Caco-2 (cell line): ENCODE results near the gene DIRAS1. TPM values are rescaled to one million over a fixed set of nuclear protein-coding genes. Genes with fewer than 3 reads are reported as not detected.

Source experiments
- BruUV-seq: library from RNA; stranded (reverse); fragments of 400-500 nt; replicated peaks from 2 replicates; lab custom pipeline; 2021; lab: Mats Ljungman, UMichigan
- CTCF ChIA-PET: fragments of 300-600 bp; sonication (Branson Sonifier 250); formaldehyde crosslinking; loops from one replicate; lab custom pipeline; 2022; ENCODE audit warnings: antibody characterized with exemption; lab: Charles Lee
- POLR2A ChIA-PET: fragments of 300-600 bp; sonication (Branson Sonifier 250); formaldehyde crosslinking; loops from one replicate; lab custom pipeline; 2022; ENCODE audit warnings: antibody characterized with exemption; lab: Charles Lee
- DNase-seq, 2 experiments: peaks; one replicate each; pipeline versions ENCODE4 v3.0.0 to v3.0.0-alpha.2; 2020 to 2022
- H3K27me3 ChIP-seq: replicated peaks from 2 replicates; pipeline ENCODE4 v1.6.0; 2011; ENCODE audit warnings: low read length; ENCODE audit not compliant: control insufficient read depth, insufficient read depth
- H3K36me3 ChIP-seq: 2 replicates; pipeline ENCODE4 v1.5.1; 2011; ENCODE audit warnings: low read length; ENCODE audit not compliant: control insufficient read depth, insufficient read depth
- H3K4me1 ChIP-seq: fragments of 250-450 bp; sonication (Bioruptor Pico); 2 replicates; pipeline ENCODE4 v1.5.1; 2020; ENCODE audit warnings: mild to moderate bottlenecking
- H3K4me3 ChIP-seq: 2 replicates; pipeline ENCODE4 v1.5.1; 2011; ENCODE audit warnings: low read depth, mild to moderate bottlenecking, control low read depth, low read length
- H3K9me3 ChIP-seq: fragments of 250-450 bp; sonication (Bioruptor Pico); 2 replicates; pipeline ENCODE4 v1.5.1; 2020; ENCODE audit warnings: mild to moderate bottlenecking, moderate library complexity
- H3K27ac Mint-ChIP-seq: one replicate; pipeline ENCODE4 v1.8.0; 2022; ENCODE audit warnings: mixed read lengths; ENCODE audit not compliant: unreplicated experiment
- H3K27me3 Mint-ChIP-seq: one replicate; pipeline ENCODE4 v1.8.0; 2022; ENCODE audit warnings: mixed read lengths; ENCODE audit not compliant: insufficient read depth, unreplicated experiment
- H3K36me3 Mint-ChIP-seq: one replicate; pipeline ENCODE4 v1.8.0; 2022; ENCODE audit warnings: mild to moderate bottlenecking, mixed read lengths; ENCODE audit not compliant: insufficient read depth, unreplicated experiment
- H3K4me1 Mint-ChIP-seq: one replicate; pipeline ENCODE4 v1.8.0; 2022; ENCODE audit warnings: low read depth, mixed read lengths; ENCODE audit not compliant: unreplicated experiment
- H3K4me3 Mint-ChIP-seq: one replicate; pipeline ENCODE4 v1.8.0; 2022; ENCODE audit warnings: mild to moderate bottlenecking, moderate library complexity, mixed read lengths; ENCODE audit not compliant: unreplicated experiment
- H3K9me3 Mint-ChIP-seq: one replicate; pipeline ENCODE4 v1.8.0; 2022; ENCODE audit warnings: mixed read lengths; ENCODE audit not compliant: unreplicated experiment
- intact Hi-C: fragments of 100-400 bp; cut with micrococcal nuclease; formaldehyde crosslinking; loops from one replicate; pipeline ENCODE4 v1.10.0; 2022; ENCODE audit not compliant: unreplicated experiment
- total RNA-seq: library from RNA; stranded (reverse); gene quantifications from 2 replicates; pipeline ENCODE4 v1.2.3, GENCODE V29; 2022
- TF ChIP-seq, protein P1 (sequence below), 2 experiments: fragments of 200-600 bp in 1 of 2; IDR thresholded peaks; 1 replicate in 1 of 2; 2 replicates in 1 of 2; pipeline versions ENCODE4 v1.5.1 to v1.8.0; 2011 to 2022; ENCODE audit warnings: antibody characterized with exemption in 1 of 2, control low read depth in 1 of 2, inconsistent platforms in 1 of 2, low read depth in 1 of 2, low read length in 1 of 2, mild to moderate bottlenecking in 1 of 2, moderate library complexity in 1 of 2; ENCODE audit not compliant: insufficient read depth in 1 of 2, severe bottlenecking in 1 of 2, unreplicated experiment in 1 of 2

The DIRAS1 gene
- total RNA-seq, 1 experiment from 2014 or later = 2.3 TPM

DNA sequence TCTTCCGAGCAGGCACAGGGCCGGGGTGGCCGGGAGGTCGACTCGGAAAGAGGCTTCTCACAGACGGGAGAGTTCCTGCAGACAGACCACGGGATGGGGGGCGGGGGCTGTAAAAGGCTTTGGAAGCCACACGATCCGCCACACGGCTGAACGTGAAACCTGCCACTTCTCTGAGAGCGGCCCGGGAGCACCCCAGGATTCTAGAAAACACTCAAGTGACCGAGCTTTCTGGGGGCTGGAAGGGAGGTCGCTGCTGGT is 34.2 kb upstream of the DIRAS1 start:
- BruUV-seq = no TSS peak
- POLR2A ChIA-PET = no interaction called here
- H3K27ac Mint-ChIP-seq = no peak overlapping the region
- CTCF ChIA-PET = no interaction called here
- no peak overlapping the region for H3K4me3 Mint-ChIP-seq
- peaks cover 67% of the 10 kb centered on the region for H3K36me3 Mint-ChIP-seq
- no peaks in the 10 kb centered on the region for H3K4me1 ChIP-seq
- no peak overlapping the region for H3K4me3 ChIP-seq
- H3K27me3 ChIP-seq = no peaks in the 10 kb centered on the region
- no peaks in the 10 kb centered on the region for H3K9me3 Mint-ChIP-seq
- H3K4me1 Mint-ChIP-seq = no peaks in the 10 kb centered on the region
- intact Hi-C loops = no loop called here
- H3K9me3 ChIP-seq = no peaks in the 10 kb centered on the region
- DNase-seq = no peak
- TF ChIP-seq, protein P1, sequence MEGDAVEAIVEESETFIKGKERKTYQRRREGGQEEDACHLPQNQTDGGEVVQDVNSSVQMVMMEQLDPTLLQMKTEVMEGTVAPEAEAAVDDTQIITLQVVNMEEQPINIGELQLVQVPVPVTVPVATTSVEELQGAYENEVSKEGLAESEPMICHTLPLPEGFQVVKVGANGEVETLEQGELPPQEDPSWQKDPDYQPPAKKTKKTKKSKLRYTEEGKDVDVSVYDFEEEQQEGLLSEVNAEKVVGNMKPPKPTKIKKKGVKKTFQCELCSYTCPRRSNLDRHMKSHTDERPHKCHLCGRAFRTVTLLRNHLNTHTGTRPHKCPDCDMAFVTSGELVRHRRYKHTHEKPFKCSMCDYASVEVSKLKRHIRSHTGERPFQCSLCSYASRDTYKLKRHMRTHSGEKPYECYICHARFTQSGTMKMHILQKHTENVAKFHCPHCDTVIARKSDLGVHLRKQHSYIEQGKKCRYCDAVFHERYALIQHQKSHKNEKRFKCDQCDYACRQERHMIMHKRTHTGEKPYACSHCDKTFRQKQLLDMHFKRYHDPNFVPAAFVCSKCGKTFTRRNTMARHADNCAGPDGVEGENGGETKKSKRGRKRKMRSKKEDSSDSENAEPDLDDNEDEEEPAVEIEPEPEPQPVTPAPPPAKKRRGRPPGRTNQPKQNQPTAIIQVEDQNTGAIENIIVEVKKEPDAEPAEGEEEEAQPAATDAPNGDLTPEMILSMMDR (IDR thresholded peaks at IDR 0.05; ENCODE audit: insufficient read depth in 1 of 2, low read depth in 1 of 2, low read length in 1 of 2, severe bottlenecking in 1 of 2, unreplicated experiment in 1 of 2) = no peak
- no peaks in the 10 kb centered on the region for H3K27me3 Mint-ChIP-seq
- no peaks in the 10 kb centered on the region; the same call in 1 of the 2 replicates for H3K36me3 ChIP-seq

GRCh38 chr19:2754659-2755447 is 33.7 kb upstream of the DIRAS1 start:
- Mint-ChIP-seq H3K36me3 (peaks cover 61% of the 10 kb centered on the region), H3K27ac (no peak overlapping the region), H3K27me3 (no peaks in the 10 kb centered on the region), H3K4me3 (no peak overlapping the region), H3K9me3 (no peaks in the 10 kb centered on the region), H3K4me1 (no peaks in the 10 kb centered on the region)
- TF ChIP-seq, protein P1 (IDR thresholded peaks at IDR 0.05; ENCODE audit: insufficient read depth in 1 of 2, low read depth in 1 of 2, low read length in 1 of 2, severe bottlenecking in 1 of 2, unreplicated experiment in 1 of 2) = no peak
- intact Hi-C loops = no loop called here
- ChIA-PET CTCF (no interaction called here), POLR2A (no interaction called here)
- Histone ChIP-seq H3K36me3 (no peaks in the 10 kb centered on the region; the same call in 1 of the 2 replicates), H3K9me3 (no peaks in the 10 kb centered on the region), H3K4me3 (no peak overlapping the region), H3K27me3 (no peaks in the 10 kb centered on the region), H3K4me1 (no peaks in the 10 kb centered on the region)
- TSS peak; percentile 40 for BruUV-seq
- DNase-seq = no peak

DNA sequence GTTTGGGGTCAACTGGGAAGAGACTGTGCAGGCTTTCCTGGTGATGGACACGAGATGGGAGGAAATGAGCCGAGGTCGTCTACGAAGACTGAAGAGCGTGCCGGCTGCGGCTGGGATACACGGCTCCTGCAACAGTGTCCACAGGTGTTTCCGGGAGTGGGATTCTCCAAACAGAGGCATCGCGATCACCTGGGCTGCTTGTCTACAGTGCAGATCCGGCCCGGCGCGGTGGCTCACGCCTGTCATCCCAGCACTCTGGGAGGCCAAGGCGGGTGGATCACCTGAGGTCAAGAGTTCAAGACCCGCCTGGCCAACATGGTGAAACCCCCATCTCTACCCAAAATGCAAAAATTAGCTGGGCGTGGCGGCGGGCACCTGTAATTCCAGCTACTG is 30.3 kb upstream of the DIRAS1 start:
- no peaks in the 10 kb centered on the region for H3K9me3 Mint-ChIP-seq
- H3K27ac Mint-ChIP-seq = no peak overlapping the region
- H3K36me3 Mint-ChIP-seq = peaks cover 34% of the 10 kb centered on the region
- intact Hi-C loops = no loop called here
- no peak for DNase-seq
- H3K4me1 Mint-ChIP-seq = no peaks in the 10 kb centered on the region
- CTCF ChIA-PET = no interaction called here
- Histone ChIP-seq H3K36me3 (no peaks in the 10 kb centered on the region), H3K27me3 (no peaks in the 10 kb centered on the region), H3K4me3 (no peak overlapping the region), H3K4me1 (no peaks in the 10 kb centered on the region), H3K9me3 (no peaks in the 10 kb centered on the region)
- TF ChIP-seq, protein P1 (IDR thresholded peaks at IDR 0.05; ENCODE audit: insufficient read depth in 1 of 2, low read depth in 1 of 2, low read length in 1 of 2, severe bottlenecking in 1 of 2, unreplicated experiment in 1 of 2) = no peak
- H3K27me3 Mint-ChIP-seq = no peaks in the 10 kb centered on the region
- POLR2A ChIA-PET = no interaction called here
- no peak overlapping the region for H3K4me3 Mint-ChIP-seq
- no TSS peak for BruUV-seq
